ENCODE data around the gene SPEM3. TPM values are rescaled to one million over a fixed set of nuclear protein-coding genes. Genes with fewer than 3 reads are reported as not detected.

The SPEM3 gene
- total and polyA plus RNA-seq, 2 of the 4 experiments (the other 2 are of a cell fraction): not detected

DNA sequence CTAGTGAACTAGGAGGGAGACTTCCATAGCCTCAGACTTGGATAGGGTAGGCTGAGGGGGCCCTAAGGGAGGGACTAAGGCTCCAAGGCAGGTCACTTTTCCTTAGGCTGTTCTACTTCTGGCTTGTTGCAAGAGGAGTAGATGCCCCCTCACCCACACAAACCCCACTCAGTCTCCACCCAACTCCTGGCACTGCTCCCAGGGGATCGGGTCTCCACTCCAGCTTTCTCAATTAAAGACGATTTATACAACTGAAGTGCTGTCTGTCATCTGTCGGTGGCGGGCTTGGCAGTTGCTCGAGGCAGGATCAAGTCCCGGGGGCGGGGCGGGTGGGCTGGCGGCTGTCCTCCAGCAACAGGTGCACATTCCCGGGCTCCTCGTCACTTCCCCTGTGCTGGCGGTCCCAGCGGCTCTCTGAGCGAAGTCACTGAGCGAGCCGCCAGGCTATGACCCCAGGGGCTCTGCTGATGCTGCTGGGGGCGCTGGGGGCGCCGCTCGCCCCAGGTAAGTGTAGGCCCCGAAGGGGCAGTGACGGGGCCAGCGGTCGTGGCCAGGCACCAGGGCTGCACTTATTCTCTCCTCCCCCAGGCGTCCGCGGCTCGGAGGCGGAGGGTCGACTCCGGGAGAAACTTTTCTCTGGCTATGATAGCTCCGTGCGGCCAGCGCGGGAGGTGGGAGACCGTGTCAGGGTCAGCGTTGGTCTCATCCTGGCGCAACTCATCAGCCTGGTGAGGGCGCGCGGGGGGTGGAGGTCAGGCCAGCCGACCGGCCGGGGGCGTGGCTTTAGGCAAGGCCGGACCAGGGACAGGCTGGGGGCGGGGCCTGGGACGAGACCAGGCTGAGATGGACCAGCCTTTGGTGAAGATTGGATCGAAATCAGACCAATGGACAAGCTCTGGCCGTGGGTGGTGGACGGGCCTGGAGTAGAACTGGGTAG, 16.3 kb downstream of the SPEM3 start, which contains the start of gene CHRNB1:
Gene CHRNB1 (plus strand): TSS at position 380 of the 937 bp plus-strand sequence. CDS start 67 bp downstream, at position 447.
- H3K4me3 ChIP-seq (ENCODE audit: insufficient read depth, low read depth, low read length): peak within 1 kb of the TSS; percentile 32
- dilution Hi-C loops (cut with HindIII; ENCODE audit: low sequenced_read_pairs, unreplicated experiment): no loop called here
- H2BK20ac ChIP-seq (ENCODE audit: low read depth, low read length): no peak within 1 kb of the TSS
- TF ChIP-seq USF2 (IDR thresholded peaks at IDR 0.05; ENCODE audit: low read depth, low read length) (no peak), MXI1 (IDR thresholded peaks at IDR 0.05; ENCODE audit: borderline replicate concordance, low read depth, low read length) (no peak), MAFK (IDR thresholded peaks at IDR 0.05; ENCODE audit: low read depth, low read length) (no peak), CHD1 (IDR thresholded peaks at IDR 0.05; ENCODE audit: low read depth, low read length) (no peak), SMC3 (IDR thresholded peaks at IDR 0.05; ENCODE audit: low read depth, low read length) (no peak), POLR2A (IDR thresholded peaks at IDR 0.05; ENCODE audit: low read depth, low read length) (no peak), BHLHE40 (IDR thresholded peaks at IDR 0.05; ENCODE audit: low read depth, low read length) (no peak), NFE2L2 (IDR thresholded peaks at IDR 0.05; ENCODE audit: low read depth, low read length) (no peak), FOS (IDR thresholded peaks at IDR 0.05; ENCODE audit: low read depth, low read length) (no peak), CEBPB (IDR thresholded peaks at IDR 0.05; ENCODE audit: low read depth, low read length) (no peak), RCOR1 (IDR thresholded peaks at IDR 0.05; ENCODE audit: insufficient replicate concordance, low read length) (no peak), RFX5 (IDR thresholded peaks at IDR 0.05; ENCODE audit: low read depth, low read length) (no peak)
- TF ChIP-seq, protein P1, sequence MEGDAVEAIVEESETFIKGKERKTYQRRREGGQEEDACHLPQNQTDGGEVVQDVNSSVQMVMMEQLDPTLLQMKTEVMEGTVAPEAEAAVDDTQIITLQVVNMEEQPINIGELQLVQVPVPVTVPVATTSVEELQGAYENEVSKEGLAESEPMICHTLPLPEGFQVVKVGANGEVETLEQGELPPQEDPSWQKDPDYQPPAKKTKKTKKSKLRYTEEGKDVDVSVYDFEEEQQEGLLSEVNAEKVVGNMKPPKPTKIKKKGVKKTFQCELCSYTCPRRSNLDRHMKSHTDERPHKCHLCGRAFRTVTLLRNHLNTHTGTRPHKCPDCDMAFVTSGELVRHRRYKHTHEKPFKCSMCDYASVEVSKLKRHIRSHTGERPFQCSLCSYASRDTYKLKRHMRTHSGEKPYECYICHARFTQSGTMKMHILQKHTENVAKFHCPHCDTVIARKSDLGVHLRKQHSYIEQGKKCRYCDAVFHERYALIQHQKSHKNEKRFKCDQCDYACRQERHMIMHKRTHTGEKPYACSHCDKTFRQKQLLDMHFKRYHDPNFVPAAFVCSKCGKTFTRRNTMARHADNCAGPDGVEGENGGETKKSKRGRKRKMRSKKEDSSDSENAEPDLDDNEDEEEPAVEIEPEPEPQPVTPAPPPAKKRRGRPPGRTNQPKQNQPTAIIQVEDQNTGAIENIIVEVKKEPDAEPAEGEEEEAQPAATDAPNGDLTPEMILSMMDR (conservative IDR thresholded peaks at IDR 0.05; ENCODE audit: low read depth, low read length): no peak

More for the DNA sequence above, 16.3 kb downstream of the SPEM3 start, which contains the start of gene CHRNB1:
- Histone ChIP-seq H4K5ac (ENCODE audit: low read depth, low read length) (no peak within 1 kb of the TSS), H2AK9ac (replicated peaks; ENCODE audit: low read depth, low read length, poor library complexity) (peak within 1 kb of the TSS; percentile 75), H3K27me3 (ENCODE audit: control insufficient read depth, insufficient read depth, low read length) (peaks cover 37% of the 10 kb centered on the region), H2AFZ (replicated peaks; ENCODE audit: low read length, poor library complexity) (peak within 1 kb of the TSS; percentile 91), H3K9me1 (ENCODE audit: insufficient read depth, low read length) (0 out of 2 replicates have a peak, but pooled peaks cover 8% of the 10 kb centered on the region), H3K4me2 (ENCODE audit: low read depth, low read length) (peak within 1 kb of the TSS; percentile 81), H4K91ac (ENCODE audit: insufficient read depth, low read depth, low read length) (no peak within 1 kb of the TSS), H3K27ac (ENCODE audit: insufficient read depth, low read length) (no peak within 1 kb of the TSS), H3K9me3 (ENCODE audit: control insufficient read depth, insufficient read depth, low read length) (no peaks in the 10 kb centered on the region), H2BK15ac (ENCODE audit: low read depth, low read length) (no peak within 1 kb of the TSS; the same call in 2 of the 3 replicates), H3K56ac (ENCODE audit: extremely low read depth, insufficient read depth, low read length) (no peak within 1 kb of the TSS), H3K36me3 (ENCODE audit: control insufficient read depth, insufficient read depth, low read length) (no peaks in the 10 kb centered on the region), H3K14ac (replicated peaks; ENCODE audit: low read depth, low read length) (no peak within 1 kb of the TSS), H3K23ac (ENCODE audit: low read depth, low read length) (peak within 1 kb of the TSS; percentile 24; the same call in 1 of the 2 replicates), H2AK5ac (ENCODE audit: low read depth, low read length) (peak within 1 kb of the TSS; percentile 45; the same call in 1 of the 2 replicates), H2BK120ac (ENCODE audit: low read depth, low read length) (no peak within 1 kb of the TSS), H4K20me1 (ENCODE audit: insufficient read depth, low read length) (0 out of 2 replicates have a peak, but pooled peaks cover 3% of the 10 kb centered on the region), H3K4me1 (ENCODE audit: control insufficient read depth, insufficient read depth, low read length) (peaks cover 22% of the 10 kb centered on the region), H3K9ac (ENCODE audit: low read depth, low read length) (no peak within 1 kb of the TSS), H4K8ac (ENCODE audit: low read depth in 2 of 2, low read length in 2 of 2) (peak within 1 kb of the TSS in 1 of 2 experiments; percentile 36; a peak in 1 of 4 replicates), H3K18ac (ENCODE audit: low read depth, low read length) (no peak within 1 kb of the TSS), H3K79me1 (ENCODE audit: low read depth in 1 of 2, low read length in 2 of 2) (no peaks in the 10 kb centered on the region), H2BK5ac (ENCODE audit: low read depth, low read length, poor library complexity, severe bottlenecking) (peak within 1 kb of the TSS; percentile 10), H3K4ac (ENCODE audit: low read depth, low read length) (peak within 1 kb of the TSS; percentile 22; the same call in 1 of the 2 replicates)
- intact Hi-C loops (cut with micrococcal nuclease) (no loop called here), in situ Hi-C loops (cut with MboI; ENCODE audit: low sequenced_read_pairs) (no loop called here)
- ATAC-seq (ENCODE audit: low read depth): peak; percentile 82
- ChIA-PET CTCF (interaction anchor here (1.4 kb wide), 1 partner anchor 9 kb away, joined by 6 read pairs; no protein-coding TSS in a partner anchor), POLR2A (ENCODE audit: unreplicated experiment) (interaction anchor here (0.7 kb wide), 1 partner anchor 33 kb away, joined by 3 read pairs; no protein-coding TSS in a partner anchor)
- peak; percentile 27 for DNase-seq
- no TSS peak for BruUV-seq (replicated peaks)
- WGBS, 2 experiments (ENCODE audit: extremely low coverage in 2 of 2, insufficient read length in 1 of 2): 10% methylated on average over 23 of the region's 51 CpGs; no CpG with 5 or more reads in 1 of the 2 experiments
